ACHN (cell line): Measurements from ENCODE around the gene SGIP1.

Experiments
- DNase-seq: peaks from one replicate; pipeline ENCODE4 v3.0.0-alpha.2; 2015
- in situ Hi-C: cut with HindIII; loops from 2 replicates; pipeline ENCODE4 v1.10.0; 2017; ENCODE audit warnings: low sequenced_read_pairs, low pct_ligation_motif_present, low pct_unique_long_range_greater_than_20kb

The SGIP1 gene

DNA sequence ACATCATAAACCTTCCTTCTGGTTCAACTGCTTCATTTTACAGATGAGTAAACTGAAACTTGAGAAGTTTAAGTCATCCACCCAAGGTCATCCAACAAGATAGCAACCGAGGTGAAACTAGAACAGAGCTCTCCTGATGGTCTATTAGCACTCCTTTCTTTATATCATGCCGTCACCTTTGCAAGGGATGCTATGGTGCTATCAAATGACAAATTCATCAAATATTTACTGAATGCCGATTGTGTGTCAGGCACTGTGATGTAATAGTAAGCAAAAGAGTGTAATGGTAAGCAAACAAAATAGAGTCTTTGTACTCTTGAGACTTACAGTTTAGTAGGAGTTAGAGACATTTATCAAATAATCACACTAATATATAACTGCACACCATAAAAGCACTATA, 14.0 kb upstream of the SGIP1 start:
- no peak for DNase-seq

DNA sequence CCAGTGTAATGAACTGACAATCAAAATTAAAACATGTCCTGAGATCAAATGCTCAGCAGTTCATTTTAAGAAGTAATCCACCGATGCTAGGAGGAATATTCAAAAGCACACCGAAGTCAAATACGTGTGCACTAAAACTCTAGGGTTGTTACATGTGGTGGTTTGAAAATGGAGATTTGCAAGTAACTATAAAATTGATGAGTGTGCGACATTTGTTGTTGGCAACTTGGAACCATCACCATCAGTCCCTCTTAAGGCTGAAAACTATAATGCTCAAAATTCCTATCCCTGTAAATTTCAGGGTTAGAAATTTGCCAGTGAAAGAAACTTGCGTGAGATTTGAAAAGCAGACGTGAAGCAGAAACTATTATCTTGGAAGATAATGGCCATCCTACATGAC, 13.3 kb upstream of the SGIP1 start:
- no peak for DNase-seq
- in situ Hi-C loops, result no loop called here

More for the DNA sequence above, 14.0 kb upstream of the SGIP1 start:
- in situ Hi-C loops, result no loop called here

DNA sequence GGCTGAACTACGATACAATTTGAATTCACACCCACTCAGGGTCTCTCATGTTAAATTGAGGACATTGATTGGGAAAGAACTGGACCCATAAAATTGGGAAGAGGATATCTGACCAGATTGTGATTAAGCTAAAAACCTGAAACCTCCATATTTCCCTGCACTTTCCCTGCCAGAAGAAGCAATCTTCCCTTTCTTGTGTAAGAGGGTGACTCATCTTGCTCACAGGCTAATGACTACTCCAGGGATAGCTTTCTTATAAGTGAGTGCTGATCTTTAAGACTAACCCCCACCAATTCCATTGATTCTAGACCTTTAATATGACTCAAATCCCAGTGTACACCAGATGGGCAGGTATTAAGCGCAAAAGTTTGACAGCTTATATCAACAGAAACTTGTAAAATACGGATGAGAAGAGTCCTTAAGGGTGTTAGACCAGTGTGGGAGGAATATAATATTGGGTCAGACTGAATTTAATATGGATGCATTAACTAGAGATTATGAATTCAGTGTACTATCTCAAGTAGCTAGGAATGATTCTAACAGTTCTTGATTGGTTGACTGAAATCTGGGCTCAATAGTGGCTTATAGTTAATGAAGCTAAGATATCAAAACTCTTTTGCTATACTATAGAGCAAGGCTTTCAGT, 12.1 kb upstream of the SGIP1 start:
- DNase-seq, result peak; percentile 49
- in situ Hi-C loops, result no loop called here

DNA sequence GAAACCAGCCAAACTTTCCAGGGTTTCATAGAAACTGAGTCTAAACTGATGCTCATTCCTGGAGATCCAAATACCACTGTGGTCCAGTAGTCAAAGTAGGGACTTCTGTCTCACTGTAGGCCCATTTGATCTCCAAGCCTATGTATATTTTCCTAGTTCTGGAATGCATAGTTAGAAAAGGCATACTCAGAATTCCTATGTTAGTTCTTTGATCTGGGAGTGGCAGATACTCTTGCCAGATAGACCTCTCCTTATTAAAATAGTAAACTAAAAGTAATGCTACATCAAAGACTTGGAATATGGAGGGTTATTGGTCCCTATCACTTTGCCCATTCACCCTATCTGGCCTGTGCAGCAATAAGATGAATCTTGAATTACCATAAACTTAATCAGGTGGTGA, 10.4 kb upstream of the SGIP1 start:
- in situ Hi-C loops, result no loop called here
- DNase-seq, result no peak

DNA sequence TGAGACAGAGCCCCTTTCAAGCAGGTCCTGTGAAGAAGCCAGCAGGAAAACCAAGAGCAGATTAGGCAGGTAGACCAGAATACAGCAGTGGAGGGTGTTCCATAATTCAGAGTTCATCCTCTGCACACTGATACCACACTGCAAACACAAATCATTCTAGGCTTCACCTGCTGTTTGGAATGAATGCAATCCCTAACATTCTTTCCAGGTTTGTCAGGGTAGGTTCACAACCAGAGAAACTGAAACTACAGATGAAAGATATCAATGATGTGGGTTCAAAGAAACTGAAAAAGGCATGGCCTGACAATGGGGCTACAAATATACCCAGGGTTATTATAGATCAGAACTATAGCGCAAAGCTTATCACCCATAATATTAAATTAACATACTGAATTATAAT, 8.9 kb upstream of the SGIP1 start:
- DNase-seq, result no peak
- in situ Hi-C loops, result no loop called here

DNA sequence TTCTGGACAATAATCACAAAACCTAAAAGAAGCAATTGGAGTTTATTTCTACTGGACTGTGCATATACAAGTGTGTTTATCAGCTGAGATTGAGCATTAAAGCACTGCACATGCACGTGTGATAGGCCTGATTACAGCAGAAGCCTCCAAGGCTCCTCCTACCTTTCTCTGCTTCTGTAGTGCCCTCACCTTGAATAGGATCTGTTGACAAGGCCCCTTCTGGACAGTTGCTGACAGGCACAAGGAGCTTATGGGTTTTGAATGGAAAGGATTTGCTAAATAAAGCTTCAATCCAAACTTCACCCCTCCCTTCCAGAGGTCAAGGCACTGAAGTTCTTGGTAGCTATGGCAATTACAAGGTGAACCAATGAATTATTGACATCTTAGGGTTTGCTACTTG, 7.9 kb upstream of the SGIP1 start:
- no peak for DNase-seq
- in situ Hi-C loops, result no loop called here

- DNase-seq, result no peak
- in situ Hi-C loops, result no loop called here
Observed at GRCh38 chr1:66526991-66527390, 7.0 kb upstream of the SGIP1 start.

DNA sequence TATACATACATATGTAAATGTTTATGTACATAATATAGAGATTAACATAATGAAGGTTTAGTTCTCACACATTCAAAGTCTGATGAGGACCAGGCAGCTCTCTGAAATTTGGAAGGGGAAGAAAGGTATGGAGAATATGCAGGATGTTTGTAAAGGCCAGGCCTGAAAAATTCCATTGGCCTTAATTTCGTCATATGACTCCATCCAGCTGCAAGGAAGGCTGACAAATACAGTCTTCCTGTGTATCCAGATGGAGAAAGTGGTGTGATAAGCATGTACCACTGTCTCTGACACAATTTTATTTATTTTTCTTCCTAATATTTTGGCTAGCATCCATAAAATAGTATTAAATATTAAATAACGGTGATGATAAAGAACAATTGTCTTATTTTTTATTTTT, 6.3 kb upstream of the SGIP1 start:
- in situ Hi-C loops, result no loop called here
- no peak for DNase-seq

GRCh38 chr1:66528580-66528979, 5.4 kb upstream of the SGIP1 start:
- in situ Hi-C loops, result no loop called here
- no peak for DNase-seq

DNA sequence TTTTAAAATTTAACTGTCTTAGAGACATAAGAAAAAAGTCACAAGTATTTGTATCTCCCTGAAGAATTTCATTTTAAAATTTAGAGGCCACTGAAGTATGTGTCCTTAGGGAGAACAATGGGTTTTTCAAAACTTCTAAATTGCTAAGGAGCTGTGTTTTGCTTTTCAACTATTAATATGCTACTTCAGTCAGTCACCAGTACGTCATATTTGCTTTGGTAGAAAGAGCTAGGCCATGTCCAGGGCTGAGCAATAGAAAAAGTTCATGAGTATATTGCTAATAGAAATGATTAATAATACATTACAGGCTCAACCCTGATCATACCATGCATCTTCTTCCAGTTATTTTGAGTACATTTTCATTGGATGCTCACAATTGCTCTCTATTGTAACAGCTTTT, 1.7 kb upstream of the SGIP1 start:
- in situ Hi-C loops, result no loop called here
- no peak for DNase-seq

DNA sequence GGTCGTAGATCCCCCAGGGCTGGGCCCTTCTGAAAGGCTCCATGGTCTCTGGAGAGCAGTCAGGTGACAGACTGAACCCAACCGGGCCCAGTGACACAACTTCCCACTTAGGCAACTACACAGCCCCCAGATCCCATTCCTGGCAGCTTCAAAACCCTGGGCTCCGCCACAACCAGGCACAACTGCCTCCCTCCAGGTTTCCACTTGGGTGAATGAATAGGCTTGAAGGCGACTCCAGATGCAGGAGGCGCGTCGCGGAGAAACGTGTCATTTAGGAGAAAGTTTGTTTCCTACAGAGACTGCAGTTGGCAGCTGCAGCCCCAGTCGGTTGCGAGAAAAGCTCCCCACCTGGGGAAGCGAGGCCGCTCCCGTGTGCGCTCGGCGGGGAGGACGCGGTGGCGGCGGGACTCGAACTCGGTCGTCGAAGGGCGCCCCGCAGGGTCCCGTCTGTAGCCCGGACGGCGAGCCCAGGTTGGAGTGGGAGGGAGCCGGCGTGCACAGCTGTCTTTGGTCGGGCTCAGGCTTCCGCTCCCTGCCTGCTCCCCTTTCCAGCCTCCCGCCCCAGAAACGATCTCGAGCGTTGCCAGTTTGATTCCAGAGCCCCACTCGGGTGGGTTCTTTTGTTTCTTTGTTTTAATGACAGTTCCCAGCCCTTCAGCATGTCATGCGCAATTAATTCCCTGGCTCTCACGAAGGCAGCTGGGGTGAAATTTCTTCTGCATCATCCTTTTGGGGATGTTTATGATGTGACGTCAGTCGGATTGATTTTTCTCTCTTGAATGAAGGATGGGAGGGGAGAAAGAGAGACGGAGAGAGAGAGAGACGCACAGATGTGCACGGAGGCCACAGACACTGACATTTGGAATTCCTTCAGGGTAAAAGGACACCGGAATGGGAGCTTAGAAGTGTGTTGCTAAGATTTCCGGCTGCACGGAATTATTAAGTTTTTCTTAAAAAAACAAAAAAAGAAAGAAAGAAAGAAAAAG, 862 bp upstream of the SGIP1 start:
- peak; percentile 14 for DNase-seq
- in situ Hi-C loops, result no loop called here

DNA sequence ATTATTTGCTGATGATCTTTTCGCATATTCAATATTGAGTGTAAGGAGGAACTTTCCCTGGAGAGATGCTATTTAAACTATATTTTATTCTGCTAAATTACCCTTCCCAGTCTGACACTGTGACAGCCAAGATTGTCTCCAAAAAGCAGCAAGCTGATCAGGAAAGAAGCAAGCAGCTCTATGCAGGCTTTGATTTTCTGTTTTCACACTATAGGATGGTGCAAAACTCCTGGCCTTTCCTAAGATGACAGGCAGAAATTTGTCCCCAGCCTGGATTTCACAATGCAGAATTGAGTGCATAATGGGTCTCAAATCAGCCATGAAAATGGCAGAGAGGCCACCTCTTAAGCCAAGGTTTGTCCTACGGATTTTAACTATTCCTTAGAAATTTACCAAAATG, 1.1 kb downstream of the SGIP1 start:
- DNase-seq, result no peak
- in situ Hi-C loops, result no loop called here

DNA sequence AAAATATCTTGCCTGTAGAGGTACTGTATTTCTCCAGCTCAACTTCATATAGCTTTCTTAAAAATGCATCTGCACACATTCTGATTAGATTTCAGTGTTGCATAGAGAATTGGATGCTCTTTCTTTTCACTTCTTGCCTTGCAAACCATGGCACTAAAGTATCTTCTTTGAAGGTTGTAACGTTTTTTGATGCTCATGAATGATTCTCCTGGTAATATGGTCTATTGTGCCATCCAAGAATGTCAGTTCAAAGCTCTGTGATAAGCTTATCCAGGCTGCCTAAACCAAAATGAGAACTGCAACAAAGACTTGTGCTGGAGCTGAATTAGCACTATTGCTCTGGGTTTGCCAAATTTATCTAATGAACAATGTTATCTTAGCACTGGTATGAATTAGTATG, 1.9 kb downstream of the SGIP1 start:
- no peak for DNase-seq
- in situ Hi-C loops, result no loop called here

GRCh38 chr1:66537718-66538117, 3.8 kb downstream of the SGIP1 start:
- in situ Hi-C loops, result no loop called here

GRCh38 chr1:66539491-66539890, 5.5 kb downstream of the SGIP1 start:
- no peak for DNase-seq
- in situ Hi-C loops, result no loop called here

More at GRCh38 chr1:66537718-66538117, 3.8 kb downstream of the SGIP1 start:
- no peak for DNase-seq

DNA sequence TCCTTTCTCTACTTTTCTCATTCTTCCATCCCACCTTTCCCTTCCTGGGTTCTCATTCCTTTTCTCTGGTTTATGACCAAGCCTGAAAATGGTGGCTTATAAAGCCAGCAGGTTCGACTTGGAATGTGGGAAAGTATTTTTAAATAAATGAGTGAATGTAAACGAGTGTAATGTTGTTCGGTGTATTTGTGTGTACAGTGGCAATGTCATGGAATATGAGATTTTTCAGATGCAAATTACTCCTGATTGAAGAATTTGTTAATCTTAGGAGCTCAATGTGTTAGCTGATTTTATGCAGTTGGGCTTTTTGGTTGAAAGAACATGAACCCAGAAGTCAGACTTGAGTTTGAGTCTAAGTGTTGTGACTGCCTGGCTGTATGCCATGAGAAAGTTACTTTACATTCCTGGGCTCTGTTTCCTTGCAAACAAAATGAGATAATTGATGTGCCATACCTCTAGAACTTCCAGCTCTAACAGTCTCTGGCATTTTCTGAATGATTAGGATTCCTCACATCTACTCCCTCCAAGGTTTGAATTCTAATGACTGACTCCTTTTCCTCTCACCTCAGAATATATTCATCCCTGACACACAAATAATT, 6.6 kb downstream of the SGIP1 start:
- peak; percentile 2 for DNase-seq
- in situ Hi-C loops, result no loop called here

GRCh38 chr1:66542314-66542713, 8.4 kb downstream of the SGIP1 start:
- in situ Hi-C loops, result no loop called here
- DNase-seq, result no peak

DNA sequence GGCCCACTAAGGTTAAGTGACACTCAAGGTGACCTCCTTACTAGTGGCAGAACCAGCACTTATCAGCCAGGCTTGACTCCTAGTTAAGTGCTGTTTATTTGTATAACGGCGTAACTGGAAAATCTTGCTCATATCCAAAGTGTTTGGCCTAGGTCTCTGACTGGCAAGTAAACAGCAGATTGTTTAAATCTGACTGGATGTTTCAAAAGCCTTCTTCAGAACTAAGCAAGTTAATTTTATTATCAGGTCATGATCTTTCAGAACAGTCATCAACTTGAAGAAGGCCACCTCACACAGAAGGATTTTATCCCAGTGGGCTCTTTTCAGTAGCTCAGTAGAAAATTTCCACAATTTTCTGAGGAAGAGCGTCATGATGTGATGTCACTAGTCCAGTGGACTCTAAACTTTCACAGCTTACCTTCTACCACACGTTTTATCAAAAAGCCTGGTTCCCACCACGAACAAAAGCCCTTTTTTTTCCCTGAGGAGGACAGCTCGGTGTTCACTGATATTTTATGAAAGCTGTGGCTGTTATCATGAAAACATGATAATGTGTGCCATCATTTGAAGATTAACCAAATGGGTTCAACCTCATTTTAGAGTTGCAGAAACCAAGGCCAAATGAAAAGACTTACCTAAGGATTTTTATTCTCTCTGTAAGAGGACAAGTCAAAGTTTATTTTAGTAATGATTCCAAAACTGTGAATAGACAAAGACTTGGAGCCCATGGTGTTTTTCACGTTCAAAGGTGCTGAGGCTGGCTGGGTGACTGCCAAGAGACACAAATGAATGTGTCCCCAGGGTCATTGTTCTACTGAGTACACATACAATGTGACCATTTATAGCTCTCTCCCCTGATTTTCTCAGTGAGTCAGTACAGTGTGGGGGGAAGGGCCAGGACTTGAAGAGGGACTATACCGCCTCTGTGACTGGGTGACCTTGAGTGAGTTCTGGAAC, 9.1 kb downstream of the SGIP1 start:
- in situ Hi-C loops, result no loop called here
- DNase-seq, result no peak
